Activated naive CD4-positive, alpha-beta T cell treated with anti-CD3 and anti-CD28 coated beads, Interleukin-2, amount 50 U/mL, for 24 hours (primary cell): ENCODE results near the gene ALKAL2.
"Not testable (repeated sequence)": the region's sequence is repeated elsewhere in the genome, so short reads cannot be mapped to it uniquely, and the experiment has no call there.

ENCODE experiments used
- H3K27ac Mint-ChIP-seq: one replicate; pipeline ENCODE4 v1.8.0; 2021; ENCODE audit warnings: mild to moderate bottlenecking, mixed read lengths
- H3K27me3 Mint-ChIP-seq: one replicate; pipeline ENCODE4 v1.8.0; 2021; ENCODE audit warnings: mixed read lengths
- H3K36me3 Mint-ChIP-seq: one replicate; pipeline ENCODE4 v1.8.0; 2021; ENCODE audit warnings: mixed read lengths
- H3K4me1 Mint-ChIP-seq: one replicate; pipeline ENCODE4 v1.8.0; 2021; ENCODE audit warnings: mixed read lengths
- H3K4me3 Mint-ChIP-seq: one replicate; pipeline ENCODE4 v1.8.0; 2021; ENCODE audit warnings: mild to moderate bottlenecking, mixed read lengths
- H3K9me3 Mint-ChIP-seq: one replicate; pipeline ENCODE4 v1.8.0; 2021; ENCODE audit warnings: mixed read lengths

ALKAL2 gene

GRCh38 chr2:287911-288757, at the start of gene ALKAL2:
Gene ALKAL2, minus strand, starts transcription at chr2:288091. Its CDS starts 256 bp downstream, at chr2:287835.
- no peak within 1 kb of the TSS for H3K27ac Mint-ChIP-seq
- H3K4me3 Mint-ChIP-seq: peak within 1 kb of the TSS; percentile 58

DNA sequence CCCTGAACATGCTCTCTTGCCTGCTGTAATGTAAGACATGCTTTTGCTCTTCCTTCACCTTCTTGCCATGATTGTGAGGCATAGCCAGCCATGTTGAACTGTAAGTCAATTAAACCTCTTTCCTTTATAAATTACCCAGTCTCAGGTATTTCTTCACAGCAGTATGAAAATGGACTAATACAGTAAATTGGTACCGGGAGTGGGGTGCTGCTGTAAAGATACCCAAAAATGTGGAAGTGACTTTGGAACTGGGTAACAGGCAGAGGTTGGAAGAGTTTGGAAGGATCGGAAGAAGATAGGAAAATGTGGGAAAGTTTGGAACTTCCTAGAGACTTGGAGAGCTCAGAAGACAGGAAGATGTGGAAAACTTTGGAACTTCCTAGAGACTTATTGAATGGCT, 49.1 kb upstream of the ALKAL2 start:
- not testable (repeated sequence) for H3K4me3 Mint-ChIP-seq

More at GRCh38 chr2:287911-288757, at the start of gene ALKAL2:
- no peaks in the 10 kb centered on the region for H3K9me3 Mint-ChIP-seq
- H3K36me3 Mint-ChIP-seq: no peaks in the 10 kb centered on the region
- peaks cover 7% of the 10 kb centered on the region for H3K4me1 Mint-ChIP-seq
- H3K27me3 Mint-ChIP-seq: peaks cover 15% of the 10 kb centered on the region

GRCh38 chr2:336360-336759, 48.5 kb upstream of the ALKAL2 start:
- Mint-ChIP-seq H3K27me3 (peaks cover 10% of the 10 kb centered on the region), H3K9me3 (peaks cover 25% of the 10 kb centered on the region), H3K4me3 (no peak overlapping the region), H3K4me1 (no peaks in the 10 kb centered on the region), H3K27ac (no peak overlapping the region), H3K36me3 (peaks cover 4% of the 10 kb centered on the region)

More for the DNA sequence above, 49.1 kb upstream of the ALKAL2 start:
- H3K36me3 Mint-ChIP-seq, H3K4me1 Mint-ChIP-seq, H3K27ac Mint-ChIP-seq, H3K27me3 Mint-ChIP-seq: not testable (repeated sequence)
- peaks cover 25% of the 10 kb centered on the region for H3K9me3 Mint-ChIP-seq

GRCh38 chr2:332592-332991, 44.7 kb upstream of the ALKAL2 start:
- Mint-ChIP-seq H3K27ac (no peak overlapping the region), H3K4me3 (no peak overlapping the region), H3K36me3 (peaks cover 4% of the 10 kb centered on the region), H3K9me3 (peaks cover 24% of the 10 kb centered on the region), H3K27me3 (peaks cover 18% of the 10 kb centered on the region), H3K4me1 (no peaks in the 10 kb centered on the region)

DNA sequence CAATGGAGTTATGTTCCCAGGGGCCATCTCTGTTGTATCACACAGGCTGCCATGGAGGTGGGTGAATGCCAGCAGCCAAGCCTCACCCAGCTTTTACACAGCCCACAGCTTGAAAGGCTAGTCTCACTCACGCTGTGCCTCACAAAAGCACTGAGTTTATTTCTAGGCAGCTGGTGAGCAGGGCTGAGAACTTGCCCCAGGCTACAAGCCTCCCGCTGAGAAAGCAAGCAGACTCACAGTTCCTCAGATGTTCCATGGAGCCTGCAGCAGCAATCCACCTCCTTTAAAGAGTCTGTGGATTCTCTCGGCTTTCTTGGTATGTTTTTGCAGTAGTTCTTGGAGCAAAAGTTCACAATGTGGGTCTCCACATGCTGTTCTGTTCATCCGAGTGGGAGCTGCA, 40.9 kb upstream of the ALKAL2 start:
- no peak overlapping the region for H3K4me3 Mint-ChIP-seq
- H3K27me3 Mint-ChIP-seq: peaks cover 21% of the 10 kb centered on the region
- H3K9me3 Mint-ChIP-seq: peaks cover 18% of the 10 kb centered on the region
- no peaks in the 10 kb centered on the region for H3K4me1 Mint-ChIP-seq
- H3K27ac Mint-ChIP-seq: no peak overlapping the region
- peaks cover 7% of the 10 kb centered on the region for H3K36me3 Mint-ChIP-seq

GRCh38 chr2:323035-323434, 35.1 kb upstream of the ALKAL2 start:
- H3K27me3 Mint-ChIP-seq: peaks cover 7% of the 10 kb centered on the region
- no peak overlapping the region for H3K4me3 Mint-ChIP-seq
- peaks cover 10% of the 10 kb centered on the region for H3K4me1 Mint-ChIP-seq
- no peak overlapping the region for H3K27ac Mint-ChIP-seq
- peaks cover 2% of the 10 kb centered on the region for H3K36me3 Mint-ChIP-seq
- peaks cover 14% of the 10 kb centered on the region for H3K9me3 Mint-ChIP-seq

- peaks cover 7% of the 10 kb centered on the region for H3K27me3 Mint-ChIP-seq
- H3K4me1 Mint-ChIP-seq: peaks cover 13% of the 10 kb centered on the region
- peaks cover 7% of the 10 kb centered on the region for H3K9me3 Mint-ChIP-seq
- no peak overlapping the region for H3K4me3 Mint-ChIP-seq
- H3K36me3 Mint-ChIP-seq: peaks cover 2% of the 10 kb centered on the region
- H3K27ac Mint-ChIP-seq: no peak overlapping the region
These were observed 34.4 kb upstream of the ALKAL2 start for GRCh38 chr2:322326-322725.

DNA sequence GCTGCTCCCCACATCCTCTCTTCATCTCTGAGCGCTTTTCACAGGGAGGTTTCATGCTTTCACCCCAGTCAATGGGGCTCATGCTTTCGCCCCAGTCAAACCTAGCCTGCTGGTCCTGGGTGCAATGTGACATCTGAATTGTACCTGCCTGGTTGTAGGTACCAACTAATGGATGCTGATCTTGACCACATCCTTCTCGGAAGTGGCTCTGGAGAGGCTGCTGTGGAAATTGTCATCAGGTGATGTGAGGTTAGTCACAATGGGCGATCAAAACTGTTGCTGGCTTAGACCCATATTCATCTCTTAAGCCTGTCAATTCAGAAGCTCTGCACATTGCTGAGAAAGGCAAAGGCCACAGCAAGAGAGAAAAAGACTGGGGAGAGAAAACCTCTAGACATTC, 32.7 kb upstream of the ALKAL2 start:
- Mint-ChIP-seq H3K4me3 (no peak overlapping the region), H3K36me3 (no peaks in the 10 kb centered on the region), H3K27ac (no peak overlapping the region), H3K9me3 (no peaks in the 10 kb centered on the region), H3K4me1 (peaks cover 13% of the 10 kb centered on the region), H3K27me3 (peaks cover 2% of the 10 kb centered on the region)

- H3K27ac Mint-ChIP-seq: peak overlapping the region; percentile 87
- no peaks in the 10 kb centered on the region for H3K9me3 Mint-ChIP-seq
- H3K4me3 Mint-ChIP-seq: no peak overlapping the region
- no peaks in the 10 kb centered on the region for H3K36me3 Mint-ChIP-seq
- no peaks in the 10 kb centered on the region for H3K27me3 Mint-ChIP-seq
- peaks cover 13% of the 10 kb centered on the region for H3K4me1 Mint-ChIP-seq
These were observed 31.2 kb upstream of the ALKAL2 start for GRCh38 chr2:319059-319600.

DNA sequence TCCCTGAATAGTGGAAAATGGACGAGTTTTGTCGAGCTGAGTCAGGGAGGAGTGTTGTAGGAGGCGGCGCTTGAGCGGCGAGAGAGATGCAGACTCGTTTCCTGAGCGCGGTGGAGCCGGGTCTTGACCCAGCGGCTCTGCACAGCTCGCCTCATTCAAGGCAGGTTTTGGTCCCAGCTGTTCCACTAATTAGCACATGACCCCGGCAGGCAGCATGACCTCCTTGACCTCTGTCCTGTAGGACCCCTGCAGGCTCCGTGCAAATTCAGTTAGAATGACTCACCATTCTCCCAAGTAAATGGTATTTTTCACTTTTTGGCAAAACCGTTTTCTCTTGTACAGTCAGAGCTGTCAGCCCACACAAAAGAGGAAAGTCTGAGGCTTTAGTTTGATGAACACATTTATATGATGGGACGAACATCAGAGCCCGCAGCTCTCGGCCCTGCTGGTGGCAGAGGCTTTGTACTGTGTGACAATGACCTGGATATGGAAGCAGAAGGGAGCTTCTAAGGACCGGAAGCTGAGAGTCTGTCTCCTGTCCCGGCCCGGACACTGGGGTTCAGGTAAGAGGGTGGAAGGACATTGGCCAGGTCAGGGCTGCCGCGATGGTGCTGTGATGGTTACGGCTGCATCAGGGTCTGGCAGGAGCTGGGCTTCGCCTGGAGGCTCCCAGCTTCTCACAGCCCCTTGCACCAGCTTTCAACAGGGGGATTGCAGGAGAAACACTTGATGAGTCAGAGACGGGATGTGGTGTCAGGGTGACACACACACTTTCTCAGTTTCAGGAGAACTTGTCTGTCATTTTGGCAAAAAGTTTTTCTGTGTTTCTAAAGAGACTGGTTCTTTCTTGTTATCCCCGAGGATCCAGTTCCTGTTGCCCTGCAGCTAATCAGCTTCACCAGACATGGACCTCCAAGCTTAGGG, 29.9 kb upstream of the ALKAL2 start:
- Mint-ChIP-seq H3K27me3 (no peaks in the 10 kb centered on the region), H3K36me3 (no peaks in the 10 kb centered on the region), H3K4me3 (no peak overlapping the region), H3K4me1 (peaks cover 13% of the 10 kb centered on the region), H3K27ac (peak overlapping the region; percentile 51), H3K9me3 (no peaks in the 10 kb centered on the region)

DNA sequence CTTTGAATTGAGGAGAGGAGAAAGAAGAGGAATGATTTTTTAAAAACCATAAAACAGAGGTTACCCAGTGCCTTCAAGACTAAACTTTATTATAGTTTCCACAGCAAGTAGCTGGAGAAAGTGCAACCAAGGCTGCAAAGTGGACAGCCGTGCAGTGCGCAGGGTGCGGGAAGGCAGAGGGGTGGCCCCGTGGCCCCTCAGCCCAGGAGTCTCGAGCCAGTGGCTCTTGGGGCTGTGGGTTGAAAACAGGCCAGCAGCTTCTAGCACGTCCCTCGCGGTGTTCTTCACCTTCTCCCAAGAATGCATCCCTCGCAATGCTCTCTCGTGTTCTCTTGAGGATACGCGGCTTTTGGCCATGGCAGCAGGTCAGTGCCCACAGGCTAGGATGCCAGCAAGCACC, 28.5 kb upstream of the ALKAL2 start:
- peaks cover 13% of the 10 kb centered on the region for H3K4me1 Mint-ChIP-seq
- H3K27me3 Mint-ChIP-seq: no peaks in the 10 kb centered on the region
- H3K36me3 Mint-ChIP-seq: no peaks in the 10 kb centered on the region
- no peak overlapping the region for H3K27ac Mint-ChIP-seq
- no peak overlapping the region for H3K4me3 Mint-ChIP-seq
- H3K9me3 Mint-ChIP-seq: no peaks in the 10 kb centered on the region

DNA sequence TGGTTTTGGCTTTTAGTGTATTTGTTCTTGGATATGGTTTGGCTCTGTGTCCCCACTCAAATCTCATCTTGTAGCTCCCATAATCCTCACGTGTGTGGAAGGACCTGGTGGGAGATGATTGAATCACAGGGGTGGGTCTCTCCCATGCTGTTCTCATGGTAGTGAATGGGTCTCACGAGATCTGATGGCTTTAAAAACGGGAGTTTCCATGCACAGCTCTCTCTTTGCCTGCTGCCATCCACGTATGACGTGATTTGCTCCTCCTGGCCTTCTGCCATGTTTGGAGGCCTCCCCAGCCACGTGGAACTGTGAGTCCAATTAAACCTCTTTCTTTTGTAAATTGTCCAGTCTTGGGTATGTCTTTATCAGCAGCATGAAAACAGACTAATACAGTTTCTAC, 28.0 kb upstream of the ALKAL2 start:
- H3K27me3 Mint-ChIP-seq, H3K27ac Mint-ChIP-seq, H3K4me3 Mint-ChIP-seq, H3K36me3 Mint-ChIP-seq, H3K9me3 Mint-ChIP-seq: not testable (repeated sequence)
- peaks cover 13% of the 10 kb centered on the region for H3K4me1 Mint-ChIP-seq

DNA sequence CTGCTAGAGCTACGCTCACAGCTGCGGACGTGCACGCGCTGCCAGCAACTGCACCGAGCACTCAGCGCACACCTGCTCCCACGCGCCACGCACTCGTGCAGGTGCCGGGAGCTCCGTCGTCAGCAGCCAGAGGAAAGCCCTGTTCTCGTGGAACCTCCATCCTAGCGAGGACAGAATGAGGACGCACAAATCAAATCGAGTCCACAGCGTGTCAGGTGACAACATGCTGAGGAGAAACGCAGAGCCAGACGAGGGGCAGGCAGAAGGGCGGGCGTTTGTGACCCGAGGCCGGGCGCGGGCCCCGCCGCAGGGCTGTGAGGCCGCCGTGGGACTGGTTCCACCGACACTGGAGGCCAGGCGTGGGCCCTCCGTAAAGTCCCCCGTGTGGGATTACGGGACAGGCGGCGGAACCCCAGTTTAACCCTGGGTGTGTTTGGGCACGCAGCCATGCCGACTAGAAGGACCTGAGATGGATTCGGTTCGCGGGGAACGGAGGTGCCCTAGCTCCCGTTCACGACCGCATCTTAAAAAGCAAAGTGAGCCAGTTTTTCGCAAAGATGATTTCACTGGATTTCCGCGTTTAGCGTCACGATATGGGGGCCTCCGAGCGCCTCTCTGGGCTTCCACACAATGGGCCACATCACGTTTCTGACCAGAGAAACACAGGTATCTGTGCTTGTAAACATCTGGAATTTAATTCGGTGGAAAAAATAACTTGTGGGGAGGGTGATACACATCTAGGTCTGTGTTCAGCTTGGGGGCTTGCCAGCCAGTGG, 26.9 kb upstream of the ALKAL2 start:
- H3K9me3 Mint-ChIP-seq: no peaks in the 10 kb centered on the region
- H3K27ac Mint-ChIP-seq: no peak overlapping the region
- H3K4me3 Mint-ChIP-seq: no peak overlapping the region
- H3K4me1 Mint-ChIP-seq: peaks cover 13% of the 10 kb centered on the region
- H3K27me3 Mint-ChIP-seq: no peaks in the 10 kb centered on the region
- no peaks in the 10 kb centered on the region for H3K36me3 Mint-ChIP-seq

GRCh38 chr2:313991-314390, 26.1 kb upstream of the ALKAL2 start:
- no peaks in the 10 kb centered on the region for H3K9me3 Mint-ChIP-seq
- H3K36me3 Mint-ChIP-seq: no peaks in the 10 kb centered on the region
- H3K27me3 Mint-ChIP-seq: no peaks in the 10 kb centered on the region
- H3K4me3 Mint-ChIP-seq: no peak overlapping the region
- H3K27ac Mint-ChIP-seq: no peak overlapping the region
- H3K4me1 Mint-ChIP-seq: peaks cover 12% of the 10 kb centered on the region

- no peaks in the 10 kb centered on the region for H3K9me3 Mint-ChIP-seq
- no peaks in the 10 kb centered on the region for H3K36me3 Mint-ChIP-seq
- peaks cover 1% of the 10 kb centered on the region for H3K27me3 Mint-ChIP-seq
- no peak overlapping the region for H3K4me3 Mint-ChIP-seq
- H3K27ac Mint-ChIP-seq: no peak overlapping the region
- no peaks in the 10 kb centered on the region for H3K4me1 Mint-ChIP-seq
These were observed 23.1 kb upstream of the ALKAL2 start for GRCh38 chr2:310994-311393.
